K562 (cell line): ENCODE measurements around the gene EHBP1L1. TPM values are rescaled to one million over a fixed set of nuclear protein-coding genes. Genes with fewer than 3 reads are reported as not detected.
A peak's percentile ranks its signal among the peaks of the same experiment; 100 is the strongest.

Experiments used
- ATAC-seq: fragments of 200-7000 bp; cut with Tn5 transposase; 3 replicates; pipeline ENCODE4 v1.9.1; 2020; ENCODE audit warnings: moderate library complexity
- BruUV-seq: library from RNA; stranded (reverse); fragments of 400-500 nt; replicated peaks from 2 replicates; lab custom pipeline; 2021; lab: Mats Ljungman, UMichigan
- CTCF ChIA-PET: fragments of 300-600 bp; formaldehyde crosslinking; extraction: SDS; loops from one replicate; lab custom pipeline; 2021; ENCODE audit warnings: low intra/inter-chr PET ratio; lab: Yijun Ruan, JAX
- POLR2A ChIA-PET: fragments of 300-600, 350-650 bp; sonication (Branson Sonifier 250); formaldehyde crosslinking; extraction: SDS; loops from one replicate; lab custom pipeline; 2021; ENCODE audit warnings: antibody characterized with exemption, inconsistent platforms; lab: Yijun Ruan, JAX
- DNase-seq, 4 experiments: peaks; one replicate each; pipeline versions ENCODE4 v3.0.0 to v3.0.0-alpha.2; 2011 to 2018; ENCODE audit warnings: low spot score in 3 of 4, mixed read lengths in 3 of 4; ENCODE audit errors: extremely low read depth in 1 of 4
- FAIRE-seq: peaks from 2 replicates; lab custom pipeline; 2011; peaks lifted over from hg19 to GRCh38; lab: Jason Lieb, UNC
- H2AFZ ChIP-seq: 2 replicates; pipeline ENCODE4 v1.6.0; 2011; ENCODE audit warnings: low read depth, low read length, control low read depth, inconsistent platforms
- H3K27ac ChIP-seq: fragments of 200-600 bp; 3 replicates; pipeline ENCODE4 v1.8.0; 2011; ENCODE audit warnings: low read depth, mild to moderate bottlenecking, control low read depth, inconsistent platforms, low read length, moderate library complexity, mixed read lengths; ENCODE audit errors: extremely low read depth
- H3K27me3 ChIP-seq, 2 experiments: fragments of 300-600 bp in 1 of 2; 2 replicates in 1 of 2; 3 replicates in 1 of 2; pipeline versions ENCODE4 v1.6.0 to v1.8.0; 2011; ENCODE audit warnings: inconsistent platforms in 2 of 2, low read length in 2 of 2, mild to moderate bottlenecking in 1 of 2, mixed read lengths in 1 of 2, moderate library complexity in 1 of 2; ENCODE audit not compliant: control insufficient read depth in 2 of 2, insufficient read depth in 2 of 2
- H3K36me3 ChIP-seq: fragments of 300-600 bp; 3 replicates; pipeline ENCODE4 v1.8.0; 2011; ENCODE audit warnings: mild to moderate bottlenecking, low read length, inconsistent platforms; ENCODE audit not compliant: control insufficient read depth, insufficient read depth
- H3K4me1 ChIP-seq, 2 experiments: fragments of 200-600 bp in 1 of 2; replicated peaks in 1 of 2; 2 replicates in 1 of 2; 3 replicates in 1 of 2; pipeline versions ENCODE4 v1.5.1 to v1.8.0; 2011; ENCODE audit warnings: inconsistent platforms in 2 of 2, low read length in 2 of 2, mild to moderate bottlenecking in 1 of 2, mixed read lengths in 1 of 2, moderate library complexity in 1 of 2; ENCODE audit not compliant: control insufficient read depth in 2 of 2, insufficient read depth in 2 of 2
- H3K4me2 ChIP-seq: 2 replicates; pipeline ENCODE4 v1.6.1; 2011; ENCODE audit warnings: low read length, control low read depth, inconsistent platforms, mixed read lengths; ENCODE audit not compliant: insufficient read depth
- H3K4me3 ChIP-seq: fragments of 200-600 bp; sonication (generic), shearing (Covaris generic); 2 replicates; pipeline ENCODE4 v1.5.1; 2016; ENCODE audit warnings: control low read depth, inconsistent platforms
- H3K79me2 ChIP-seq: fragments of 200-600 bp; 3 replicates; pipeline ENCODE4 v1.8.0; 2011; ENCODE audit warnings: low read length, inconsistent platforms; ENCODE audit not compliant: control insufficient read depth, insufficient read depth
- H3K9ac ChIP-seq, 2 experiments: 2 replicates each; pipeline versions ENCODE4 v1.6.0 to v1.6.1; 2011; ENCODE audit warnings: low read depth in 2 of 2, low read length in 2 of 2, control low read depth in 1 of 2, inconsistent platforms in 1 of 2, mild to moderate bottlenecking in 1 of 2, mixed read lengths in 1 of 2; ENCODE audit not compliant: insufficient read depth in 1 of 2
- H3K9me1 ChIP-seq: one replicate; pipeline ENCODE4 v1.6.0; 2011; ENCODE audit warnings: inconsistent platforms, mild to moderate bottlenecking, low read length, moderate library complexity; ENCODE audit not compliant: control insufficient read depth, insufficient read depth
- H3K9me3 ChIP-seq: replicated peaks from 2 replicates; pipeline ENCODE4 v1.5.1; 2011; ENCODE audit warnings: low read depth, low read length, inconsistent platforms; ENCODE audit not compliant: control insufficient read depth, insufficient read depth
- H4K20me1 ChIP-seq: replicated peaks from 2 replicates; pipeline ENCODE4 v1.6.1; 2011; ENCODE audit warnings: low read length, inconsistent platforms, mixed read lengths; ENCODE audit not compliant: control insufficient read depth, insufficient read depth
- HCFC1 ChIP-seq: IDR thresholded peaks from 2 replicates; pipeline ENCODE4 v1.6.1; 2012; ENCODE audit warnings: low read depth, low read length, improper control_type of control experiment
- MCM2 ChIP-seq: fragments of 450-650 bp; IDR thresholded peaks from 2 replicates; pipeline ENCODE4 v1.6.1; 2017; ENCODE audit warnings: low read depth, mild to moderate bottlenecking
- MED1 ChIP-seq: sonication (generic); formaldehyde crosslinking; IDR thresholded peaks from 2 replicates; pipeline ENCODE4 v1.8.1; 2023; ENCODE audit warnings: missing genetic modification reagents, borderline replicate concordance
- NR2F6 ChIP-seq: fragments of 450-650 bp; formaldehyde crosslinking; IDR thresholded peaks from 2 replicates; pipeline ENCODE4 v1.4.0; 2020; ENCODE audit warnings: mild to moderate bottlenecking
- OTX1 ChIP-seq: fragments of 450-650 bp; formaldehyde crosslinking; IDR thresholded peaks from 2 replicates; pipeline ENCODE4 v1.4.0; 2022; ENCODE audit warnings: mild to moderate bottlenecking
- POLR2AphosphoS2 ChIP-seq: IDR thresholded peaks from 2 replicates; pipeline ENCODE4 v1.6.1; 2012; ENCODE audit warnings: low read length, improper control_type of control experiment
- POLR2G ChIP-seq: fragments of 200-400 bp; formaldehyde crosslinking; IDR thresholded peaks from 2 replicates; pipeline ENCODE4 v1.6.1; 2017; ENCODE audit warnings: low read depth, mild to moderate bottlenecking, antibody characterized with exemption, low read length, moderate library complexity
- YY1 ChIP-seq, 3 experiments: IDR thresholded peaks; 2 replicates each; pipeline ENCODE4 v1.6.1; 2011; ENCODE audit warnings: low read length in 2 of 3, mild to moderate bottlenecking in 2 of 3, moderate library complexity in 2 of 3, borderline replicate concordance in 1 of 3, control low read depth in 1 of 3, low read depth in 1 of 3; ENCODE audit not compliant: insufficient read depth in 3 of 3, insufficient replicate concordance in 2 of 3, control insufficient read depth in 1 of 3, insufficient read length in 1 of 3; ENCODE audit errors: extremely low read depth in 1 of 3
- WGBS: fragments of 100-300 bp; shearing (Covaris generic); methylation state at CpG from one replicate; pipeline ENCODE4 v1.1.6; 2016; ENCODE audit warnings: low coverage, mixed read lengths; ENCODE audit not compliant: insufficient coverage; ENCODE audit errors: missing lambda C conversion rate; 5-methylcytosine and 5-hydroxymethylcytosine counted together
- in situ Hi-C: fragments of 300-500 bp; cut with MboI; formaldehyde crosslinking; loops from 4 replicates; pipeline ENCODE4 v1.15.0; 2018; ENCODE audit warnings: inconsistent platforms, mixed read lengths
- intact Hi-C: fragments of 100-400 bp; cut with micrococcal nuclease; formaldehyde crosslinking; loops from 2 replicates; pipeline ENCODE4 v1.14.2; 2022
- polyA plus RNA-seq, 8 experiments: library from polyadenylated mRNA; depleted of rRNA in 4 of 8; stranded (reverse) in 5 of 8; unstranded in 3 of 8; fragments of >200 nt; fragmentation: Nextera tagmentation in 2 of 8; fragmentation: Illumina TruSeq in 1 of 8; extraction: Ambion mirVana in 2 of 8; extraction: Trizol in 1 of 8; gene quantifications; 2 replicates each; pipeline versions ENCODE4 v1.2.1 to v1.2.3, GENCODE V29; 2011 to 2014; ENCODE audit warnings: inconsistent platforms in 1 of 8, missing spikeins in 1 of 8
- total RNA-seq, 7 experiments: library from RNA; depleted of rRNA in 6 of 7; stranded (reverse); fragments of >200 nt in 6 of 7; fragmentation: Illumina TruSeq in 2 of 7; extraction: Trizol in 2 of 7; gene quantifications; 2 replicates each; pipeline versions ENCODE4 v1.2.1 to v1.2.3, GENCODE V29; 2011 to 2021; ENCODE audit warnings: low replicate concordance in 1 of 7
- TF ChIP-seq, protein P1 (sequence below): fragments of 150-350 bp; IDR thresholded peaks from 2 replicates; pipeline ENCODE4 v1.6.1; 2014; ENCODE audit warnings: low read depth, mild to moderate bottlenecking, low read length, borderline replicate concordance

Gene EHBP1L1
- total and polyA plus RNA-seq, 9 of the 15 experiments (the other 6 are each of a cell fraction or from before 2014, with no cell fraction given) = 0.03 to 87.1 (median 26.3) TPM

DNA sequence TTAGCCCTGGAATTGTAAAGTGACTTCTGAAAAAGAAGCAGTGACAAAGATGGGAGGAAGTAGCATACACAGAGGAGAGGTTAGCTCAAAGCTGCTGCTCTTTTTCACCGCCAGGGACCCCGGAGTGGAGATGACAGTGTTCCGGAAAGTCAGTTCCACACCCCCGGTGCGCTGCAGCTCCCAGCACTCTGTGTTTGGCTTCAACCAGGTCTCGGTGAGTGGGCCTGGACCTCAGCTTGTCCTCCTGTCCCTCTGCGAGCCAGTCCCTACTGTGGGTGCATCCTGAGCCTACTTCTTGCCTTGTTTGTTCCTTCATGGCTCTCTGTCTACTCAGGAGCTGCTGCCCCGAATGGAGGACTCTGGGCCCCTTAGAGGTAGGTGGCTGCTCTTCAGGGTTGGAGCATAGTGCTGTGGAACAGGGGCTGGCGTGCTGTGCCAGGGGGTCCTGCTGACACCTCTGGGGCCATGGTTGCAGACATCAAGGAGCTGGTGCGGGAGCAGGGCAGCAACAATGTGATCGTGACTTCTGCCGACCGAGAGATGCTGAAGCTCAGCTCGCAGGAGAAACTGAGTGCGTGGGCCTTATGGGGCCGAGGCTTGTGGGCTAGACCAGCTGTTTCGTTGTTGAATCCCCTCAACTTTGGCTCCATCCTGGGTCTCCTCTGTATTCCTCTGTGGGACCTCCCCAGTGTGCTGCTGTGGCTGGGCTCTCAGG, 41.4 kb downstream of the EHBP1L1 start:
- Histone ChIP-seq H3K27ac (no peak overlapping the region; the same call in 2 of the 3 replicates), H2AFZ (no peak overlapping the region), H3K36me3 (peaks cover 60% of the 10 kb centered on the region; the same call in 2 of the 3 replicates), H3K4me1 (peaks cover 17 to 63% of the 10 kb centered on the region in 2 experiments), H3K4me3 (peak overlapping the region; percentile 94), H3K27me3 (no peaks in the 10 kb centered on the region), H3K9me1 (no peaks in the 10 kb centered on the region), H4K20me1 (no peaks in the 10 kb centered on the region; the same call in 1 of the 2 replicates), H3K9me3 (no peaks in the 10 kb centered on the region), H3K9ac (peak overlapping the region; percentile 85 to 97; a peak in 3 of 4 replicates), H3K4me2 (peak overlapping the region; percentile 90), H3K79me2 (peaks cover 52% of the 10 kb centered on the region)
- DNase-seq (no peak), FAIRE-seq (no peak), ATAC-seq (no peak)
- POLR2A ChIA-PET = interaction anchor here (0.6 to 1.0 kb wide), 3 partner anchors 10 to 381 kb away, joined by 3 to 5 read pairs (median 3); no protein-coding TSS in a partner anchor
- CTCF ChIA-PET = no interaction called here
- 91% methylated on average over 17 of the region's 17 CpGs for WGBS
- in situ Hi-C loops = no loop called here
- TF ChIP-seq MED1 (CRISPR knock-in tag) = no peak
- no peak for TF ChIP-seq YY1 (IDR thresholded peaks at IDR 0.05; ENCODE audit: borderline replicate concordance in 1 of 3, control insufficient read depth in 1 of 3, extremely low read depth in 1 of 3, insufficient read depth in 3 of 3, insufficient read length in 1 of 3, insufficient replicate concordance in 2 of 3, low read depth in 1 of 3, low read length in 2 of 3)
- no peak for TF ChIP-seq MCM2
- TF ChIP-seq, protein P1, sequence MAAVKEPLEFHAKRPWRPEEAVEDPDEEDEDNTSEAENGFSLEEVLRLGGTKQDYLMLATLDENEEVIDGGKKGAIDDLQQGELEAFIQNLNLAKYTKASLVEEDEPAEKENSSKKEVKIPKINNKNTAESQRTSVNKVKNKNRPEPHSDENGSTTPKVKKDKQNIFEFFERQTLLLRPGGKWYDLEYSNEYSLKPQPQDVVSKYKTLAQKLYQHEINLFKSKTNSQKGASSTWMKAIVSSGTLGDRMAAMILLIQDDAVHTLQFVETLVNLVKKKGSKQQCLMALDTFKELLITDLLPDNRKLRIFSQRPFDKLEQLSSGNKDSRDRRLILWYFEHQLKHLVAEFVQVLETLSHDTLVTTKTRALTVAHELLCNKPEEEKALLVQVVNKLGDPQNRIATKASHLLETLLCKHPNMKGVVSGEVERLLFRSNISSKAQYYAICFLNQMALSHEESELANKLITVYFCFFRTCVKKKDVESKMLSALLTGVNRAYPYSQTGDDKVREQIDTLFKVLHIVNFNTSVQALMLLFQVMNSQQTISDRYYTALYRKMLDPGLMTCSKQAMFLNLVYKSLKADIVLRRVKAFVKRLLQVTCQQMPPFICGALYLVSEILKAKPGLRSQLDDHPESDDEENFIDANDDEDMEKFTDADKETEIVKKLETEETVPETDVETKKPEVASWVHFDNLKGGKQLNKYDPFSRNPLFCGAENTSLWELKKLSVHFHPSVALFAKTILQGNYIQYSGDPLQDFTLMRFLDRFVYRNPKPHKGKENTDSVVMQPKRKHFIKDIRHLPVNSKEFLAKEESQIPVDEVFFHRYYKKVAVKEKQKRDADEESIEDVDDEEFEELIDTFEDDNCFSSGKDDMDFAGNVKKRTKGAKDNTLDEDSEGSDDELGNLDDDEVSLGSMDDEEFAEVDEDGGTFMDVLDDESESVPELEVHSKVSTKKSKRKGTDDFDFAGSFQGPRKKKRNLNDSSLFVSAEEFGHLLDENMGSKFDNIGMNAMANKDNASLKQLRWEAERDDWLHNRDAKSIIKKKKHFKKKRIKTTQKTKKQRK = no peak
- peak; percentile 16; the same call in 1 of the 2 replicates for TF ChIP-seq POLR2G
- TF ChIP-seq OTX1 (CRISPR knock-in tag) = no peak
- TF ChIP-seq NR2F6 (CRISPR knock-in tag) = no peak
- TF ChIP-seq HCFC1 = no peak
- no peak for TF ChIP-seq POLR2AphosphoS2
- BruUV-seq = TSS peak; percentile 49
- intact Hi-C loops = no loop called here
